ENCODE measurements around the gene APOBEC3B. TPM values are rescaled to one million over a fixed set of nuclear protein-coding genes. Genes with fewer than 3 reads are reported as not detected.
A peak's percentile ranks its signal among the peaks of the same experiment; 100 is the strongest.

Gene APOBEC3B
- total and polyA plus RNA-seq, 9 of the 15 experiments (the other 6 are each of a cell fraction or from before 2014, with no cell fraction given), result 5.9 to 166 (median 43.2) TPM

GRCh38 chr22:38973289-38974169 is 8.6 kb upstream of the APOBEC3B start (continued):
- no peak for TF ChIP-seq CHD7 (IDR thresholded peaks at IDR 0.05; ENCODE audit: low read depth, low read length)
- TF ChIP-seq E2F6 (IDR thresholded peaks at IDR 0.05; ENCODE audit: borderline replicate concordance in 1 of 2, extremely low read depth in 1 of 2, insufficient read depth in 1 of 2, insufficient read length in 1 of 2, low read depth in 1 of 2, low read length in 1 of 2, poor library complexity in 1 of 2, severe bottlenecking in 1 of 2), result peak in 1 of 2 experiments; percentile 25
- TF ChIP-seq ZNF707 (CRISPR knock-in tag; conservative IDR thresholded peaks at IDR 0.05), result no peak
- TF ChIP-seq ERF (CRISPR knock-in tag; IDR thresholded peaks at IDR 0.05), result no peak
- TF ChIP-seq MTF1 (CRISPR knock-in tag; IDR thresholded peaks at IDR 0.05; ENCODE audit: borderline replicate concordance), result no peak
- no peak for TF ChIP-seq GABPB1 (CRISPR knock-in tag; IDR thresholded peaks at IDR 0.05)
- TF ChIP-seq LEF1 (IDR thresholded peaks at IDR 0.05), result no peak
- no peak for TF ChIP-seq ARID1B (IDR thresholded peaks at IDR 0.05)
- TF ChIP-seq SIRT6 (IDR thresholded peaks at IDR 0.05; ENCODE audit: low read depth, low read length), result no peak
- no peak for TF ChIP-seq PCBP1 (IDR thresholded peaks at IDR 0.05; ENCODE audit: low read depth, low read length, poor library complexity, severe bottlenecking)
- no peak for TF ChIP-seq TRIM24 (IDR thresholded peaks at IDR 0.05)
- no peak for TF ChIP-seq ZNF740 (CRISPR knock-in tag; IDR thresholded peaks at IDR 0.05)
- no peak for TF ChIP-seq ZNF740 (tag; IDR thresholded peaks at IDR 0.05)
- TF ChIP-seq ZZZ3 (IDR thresholded peaks at IDR 0.05), result no peak

Data from K562 (cell line).